Upper lobe of right lung (tissue), 1 donor: ENCODE measurements around the gene IRF2BP2. TPM values are rescaled to one million over a fixed set of nuclear protein-coding genes. Genes with fewer than 3 reads are reported as not detected.

Experiments
- ATAC-seq: fragments of 200-7000 bp; cut with Tn5 transposase; one replicate; pipeline ENCODE4 v1.9.1; 2020; ENCODE audit warnings: mild to moderate bottlenecking, moderate library complexity
- DNase-seq: peaks from one replicate; pipeline ENCODE4 v3.0.0-alpha.2; 2020
- H3K27ac ChIP-seq: fragments of 200-600 bp; one replicate; pipeline ENCODE4 v1.8.0; 2022
- H3K27me3 ChIP-seq: fragments of 200-600 bp; one replicate; pipeline ENCODE4 v1.8.0; 2022; ENCODE audit warnings: mild to moderate bottlenecking
- H3K36me3 ChIP-seq: fragments of 200-600 bp; one replicate; pipeline ENCODE4 v1.8.0; 2022
- H3K4me1 ChIP-seq: fragments of 200-600 bp; one replicate; pipeline ENCODE4 v1.8.0; 2022
- H3K4me3 ChIP-seq: fragments of 200-600 bp; one replicate; pipeline ENCODE4 v1.8.0; 2022; ENCODE audit warnings: mild to moderate bottlenecking
- H3K9me3 ChIP-seq: fragments of 200-600 bp; one replicate; pipeline ENCODE4 v1.8.0; 2022
- CTCF ChIP-seq: fragments of 200-600 bp; IDR thresholded peaks from one replicate; pipeline ENCODE4 v1.8.0; 2022; ENCODE audit warnings: antibody characterized with exemption
- intact Hi-C: fragments of 100-400 bp; cut with DNase I; formaldehyde crosslinking; loops from one replicate; pipeline ENCODE4 v1.11.0; 2022
- total RNA-seq: library from RNA; stranded (reverse); fragmentation: NEBNext Ultra II Directional; extraction: Animal tissue kit (Norgen Biotek cat#: 25700); gene quantifications from one replicate; pipeline ENCODE4 v1.2.1, GENCODE V29; 2021
- donor health status: DM: no; HTN: yes; CAD: no; lungs with severe emphysema.

The IRF2BP2 gene
- total RNA-seq, 1 donor from 2014 or later: 161 TPM

GRCh38 chr1:234607109-234608024 is 2.6 kb downstream of the IRF2BP2 start:
- H3K4me3 ChIP-seq: peak overlapping the region; percentile 85
- no peaks in the 10 kb centered on the region for H3K9me3 ChIP-seq
- TF ChIP-seq CTCF: peak; percentile 31
- no peaks in the 10 kb centered on the region for H3K27me3 ChIP-seq
- H3K36me3 ChIP-seq: peaks cover 36% of the 10 kb centered on the region
- intact Hi-C loops: no loop called here
- peak; percentile 74 for DNase-seq
- no peak for ATAC-seq
- H3K27ac ChIP-seq: peak overlapping the region; percentile 99
- H3K4me1 ChIP-seq: peaks cover 29% of the 10 kb centered on the region

GRCh38 chr1:234606784-234607108 is 3.2 kb downstream of the IRF2BP2 start:
- Histone ChIP-seq H3K4me1 (peaks cover 29% of the 10 kb centered on the region), H3K9me3 (no peaks in the 10 kb centered on the region), H3K36me3 (peaks cover 36% of the 10 kb centered on the region), H3K27me3 (no peaks in the 10 kb centered on the region), H3K4me3 (peak overlapping the region; percentile 85), H3K27ac (peak overlapping the region; percentile 99)
- TF ChIP-seq CTCF: no peak
- intact Hi-C loops: no loop called here
- DNase-seq (no peak), ATAC-seq (no peak)

GRCh38 chr1:234605983-234606783 is 3.8 kb downstream of the IRF2BP2 start:
- intact Hi-C loops: no loop called here
- ATAC-seq: no peak
- no peak for DNase-seq

GRCh38 chr1:234605399-234605982 is 4.5 kb downstream of the IRF2BP2 start:
- no peak for DNase-seq
- peaks cover 36% of the 10 kb centered on the region for H3K4me1 ChIP-seq
- H3K27me3 ChIP-seq: no peaks in the 10 kb centered on the region
- peaks cover 36% of the 10 kb centered on the region for H3K36me3 ChIP-seq
- peak overlapping the region; percentile 99 for H3K27ac ChIP-seq
- TF ChIP-seq CTCF: no peak
- no peak for ATAC-seq
- peak overlapping the region; percentile 85 for H3K4me3 ChIP-seq
- no peaks in the 10 kb centered on the region for H3K9me3 ChIP-seq
- intact Hi-C loops: no loop called here

More at GRCh38 chr1:234605983-234606783, 3.8 kb downstream of the IRF2BP2 start:
- Histone ChIP-seq H3K27ac (peak overlapping the region; percentile 99), H3K4me3 (peak overlapping the region; percentile 85), H3K27me3 (no peaks in the 10 kb centered on the region), H3K4me1 (peaks cover 29% of the 10 kb centered on the region), H3K36me3 (peaks cover 36% of the 10 kb centered on the region), H3K9me3 (no peaks in the 10 kb centered on the region)
- TF ChIP-seq CTCF: no peak

GRCh38 chr1:234604495-234605398 is 5.2 kb downstream of the IRF2BP2 start:
- no peak for TF ChIP-seq CTCF
- Histone ChIP-seq H3K4me3 (peak overlapping the region; percentile 85), H3K27me3 (no peaks in the 10 kb centered on the region), H3K9me3 (no peaks in the 10 kb centered on the region), H3K36me3 (peaks cover 36% of the 10 kb centered on the region), H3K4me1 (peaks cover 38% of the 10 kb centered on the region), H3K27ac (peak overlapping the region; percentile 99)
- intact Hi-C loops: no loop called here
- ATAC-seq (no peak), DNase-seq (no peak)
